Activated naive CD4-positive, alpha-beta T cell treated with anti-CD3 and anti-CD28 coated beads, Interleukin-2, amount 50 U/mL, for 16 hours (primary cell): ENCODE results near the gene TP63.

Experiments used
- DNase-seq: peaks from one replicate; pipeline ENCODE4 v3.0.0-alpha.2; 2020

The TP63 gene

DNA sequence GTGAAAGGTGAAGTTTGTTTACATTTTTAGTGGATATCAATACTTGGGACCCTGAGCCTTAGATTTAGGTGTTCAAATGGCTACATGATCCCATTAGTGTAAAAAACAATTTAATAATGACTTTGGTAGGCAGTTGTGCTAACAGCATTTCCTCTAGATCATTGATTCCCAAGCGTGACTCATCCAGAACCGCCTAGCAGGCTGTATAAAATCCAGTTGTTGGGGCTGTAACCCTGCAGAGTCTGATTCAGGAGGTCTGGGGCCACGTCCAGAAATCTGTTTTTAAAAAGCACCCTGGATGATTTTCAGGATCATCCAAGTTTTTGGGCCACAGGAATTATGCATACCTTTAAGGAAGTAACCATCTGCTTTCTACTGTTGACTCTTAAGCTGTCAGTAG is 156.4 kb downstream of the TP63 start:
- DNase-seq = no peak

DNA sequence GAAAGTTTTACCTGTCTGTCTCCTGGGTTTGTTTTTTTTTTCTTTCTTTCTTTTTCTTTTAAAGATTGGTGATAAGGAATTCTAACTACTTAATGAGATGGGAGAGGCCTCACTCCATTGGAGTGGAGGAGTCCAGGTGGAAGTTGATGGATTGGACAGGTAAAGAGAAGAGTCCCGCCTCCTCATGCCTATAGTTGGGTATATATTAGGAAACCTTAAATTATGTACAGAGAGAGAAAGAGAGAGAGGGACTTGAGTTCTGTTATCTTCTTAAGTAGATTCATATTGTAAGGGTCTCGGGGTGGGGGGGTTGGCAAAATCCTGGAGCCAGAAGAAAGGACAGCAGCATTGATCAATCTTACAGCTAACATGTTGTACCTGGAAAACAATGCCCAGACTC is 158.2 kb downstream of the TP63 start:
- DNase-seq = no peak

DNA sequence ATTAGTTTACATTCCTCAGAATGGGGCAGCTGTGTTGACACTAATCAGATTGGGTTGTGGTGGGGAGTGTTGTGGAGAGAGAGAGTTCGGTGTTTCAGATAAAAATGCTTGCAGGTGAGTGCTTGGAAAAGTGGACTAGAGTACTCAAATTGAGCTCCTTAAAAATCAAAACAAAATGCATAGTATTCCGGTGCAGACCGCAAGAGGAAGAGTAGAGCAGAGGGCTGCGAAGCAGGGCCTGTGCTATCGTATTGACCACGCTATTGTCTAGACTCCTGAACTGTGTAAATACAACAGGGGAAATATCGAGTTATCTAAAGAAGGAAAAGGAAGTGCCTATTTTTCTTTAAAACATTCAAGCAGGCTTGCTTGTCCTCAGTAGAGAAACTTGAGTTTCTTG is 159.5 kb downstream of the TP63 start:
- DNase-seq = no peak

GRCh38 chr3:189792046-189792929 is 161.1 kb downstream of the TP63 start:
- no peak for DNase-seq

- no peak for DNase-seq
These were observed 163.3 kb downstream of the TP63 start for GRCh38 chr3:189794518-189794917.

DNA sequence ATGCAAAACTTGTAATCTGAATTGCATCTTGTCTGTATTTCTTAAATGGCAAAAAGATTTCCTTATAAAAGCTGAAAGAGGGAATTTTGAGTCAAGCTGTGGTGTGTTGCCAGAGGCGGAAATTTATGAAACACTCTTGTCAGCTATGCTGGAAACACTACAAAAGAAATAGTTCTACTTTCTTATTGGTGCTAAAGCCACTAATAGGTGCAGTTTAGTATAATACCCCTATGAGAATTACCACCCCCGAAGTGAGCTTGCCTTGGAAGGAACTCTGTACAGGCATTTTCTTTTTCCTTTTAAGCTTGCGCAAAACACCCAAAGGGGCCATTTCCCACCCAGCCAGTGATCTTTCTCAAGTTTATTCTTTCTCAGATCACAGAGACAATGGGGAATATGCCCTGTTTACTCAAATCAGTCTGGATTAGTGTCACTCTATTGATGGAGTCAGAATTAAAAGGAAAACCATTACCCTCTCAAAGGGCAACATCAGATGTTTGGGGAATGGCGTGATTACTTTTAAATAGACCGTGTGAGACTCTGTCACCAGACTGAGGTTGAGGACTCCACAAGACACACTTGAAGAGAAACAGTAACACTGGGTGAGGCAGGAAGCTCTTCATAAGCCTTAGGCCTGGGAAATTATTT is 166.0 kb downstream of the TP63 start:
- no peak for DNase-seq

- no peak for DNase-seq
These were observed 168.2 kb downstream of the TP63 start for GRCh38 chr3:189799366-189799765.

GRCh38 chr3:189800436-189800835 is 169.2 kb downstream of the TP63 start:
- DNase-seq = no peak

DNA sequence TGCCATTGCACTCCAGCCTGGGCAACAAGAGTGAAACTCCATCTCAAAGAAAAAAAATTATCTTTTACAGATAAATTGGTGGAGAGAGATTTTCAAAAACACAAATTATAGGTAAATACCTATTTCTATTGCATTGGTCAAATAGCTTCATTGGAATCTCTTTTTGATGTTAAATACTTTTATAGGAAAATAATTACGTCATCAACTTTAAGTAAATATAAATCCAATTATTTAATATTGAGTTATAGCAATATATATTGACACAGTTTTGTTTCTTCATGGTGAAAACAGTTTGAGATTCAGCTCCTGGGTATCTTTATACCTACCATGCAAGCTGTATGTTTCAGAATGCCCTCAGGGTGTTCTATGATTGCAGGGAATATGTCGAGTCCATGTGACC is 172.1 kb downstream of the TP63 start:
- no peak for DNase-seq

DNA sequence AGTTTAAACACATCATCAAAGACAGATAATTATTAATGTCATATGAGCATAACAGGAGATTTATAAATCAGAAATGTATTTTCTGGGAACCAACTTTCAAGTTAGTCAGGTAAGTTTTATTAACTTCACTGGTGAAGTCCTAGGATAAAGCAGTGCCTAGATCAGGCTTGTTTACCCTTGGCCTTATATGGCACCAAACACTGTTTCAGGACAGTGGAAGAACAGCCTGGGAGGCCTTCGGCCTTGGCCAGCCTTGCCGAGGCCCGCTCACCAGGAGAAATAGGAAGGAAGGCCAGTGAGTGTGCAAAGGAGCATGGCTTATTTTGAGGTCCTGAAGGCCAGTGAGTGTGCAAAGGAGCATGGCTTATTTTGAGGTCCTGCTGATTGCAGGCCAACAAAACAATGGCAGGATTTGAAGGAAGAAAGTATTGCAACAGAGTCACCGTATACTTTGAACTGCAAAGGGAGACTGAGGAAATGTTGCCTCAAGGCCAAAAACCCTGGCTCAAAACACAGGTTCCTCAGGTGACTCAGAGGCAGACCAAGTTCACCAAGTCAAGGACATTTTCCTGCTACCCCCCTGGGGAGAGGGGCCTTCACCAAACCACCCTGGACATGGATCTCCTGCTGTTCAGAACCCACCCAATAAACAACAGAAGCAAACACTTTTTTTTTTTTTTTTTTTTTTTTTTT is 174.3 kb downstream of the TP63 start:
- no peak for DNase-seq

DNA sequence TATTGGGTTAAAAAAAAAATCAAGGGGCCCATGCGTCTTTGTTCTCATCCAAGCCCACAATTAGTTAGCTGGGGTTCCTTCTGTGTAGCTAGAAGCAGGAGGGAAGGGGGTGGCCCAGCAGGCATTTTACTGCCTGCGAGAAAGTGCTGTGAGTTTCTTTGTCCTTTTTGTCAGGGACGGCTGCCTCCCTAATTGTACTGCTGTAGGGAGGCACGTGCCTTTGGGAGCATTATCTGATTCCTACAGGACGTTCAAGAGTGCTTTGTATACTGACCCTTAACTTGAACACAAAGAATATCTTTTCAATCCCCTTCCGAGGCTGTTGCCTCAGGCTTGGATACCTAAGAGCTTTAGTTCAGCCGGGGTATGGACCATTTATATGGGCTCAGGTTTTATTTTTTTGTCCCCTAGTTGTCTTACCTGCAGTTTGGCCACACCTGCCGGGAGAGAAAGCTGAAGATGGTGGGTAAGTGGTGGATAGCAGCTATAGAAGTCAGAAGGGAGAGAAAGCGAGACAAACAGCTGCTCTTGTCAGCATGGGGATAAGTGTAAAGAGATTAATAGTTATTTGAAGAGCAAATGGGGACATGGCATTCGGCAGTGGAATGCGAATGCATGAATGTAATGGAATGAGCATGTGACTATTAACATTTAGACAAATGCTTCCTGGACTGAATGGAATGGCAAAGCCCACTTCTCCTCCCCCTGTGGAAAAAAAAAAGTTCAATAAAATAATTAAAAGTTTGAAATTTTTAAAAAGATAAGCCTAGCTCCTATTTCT is 175.2 kb downstream of the TP63 start:
- DNase-seq = no peak

DNA sequence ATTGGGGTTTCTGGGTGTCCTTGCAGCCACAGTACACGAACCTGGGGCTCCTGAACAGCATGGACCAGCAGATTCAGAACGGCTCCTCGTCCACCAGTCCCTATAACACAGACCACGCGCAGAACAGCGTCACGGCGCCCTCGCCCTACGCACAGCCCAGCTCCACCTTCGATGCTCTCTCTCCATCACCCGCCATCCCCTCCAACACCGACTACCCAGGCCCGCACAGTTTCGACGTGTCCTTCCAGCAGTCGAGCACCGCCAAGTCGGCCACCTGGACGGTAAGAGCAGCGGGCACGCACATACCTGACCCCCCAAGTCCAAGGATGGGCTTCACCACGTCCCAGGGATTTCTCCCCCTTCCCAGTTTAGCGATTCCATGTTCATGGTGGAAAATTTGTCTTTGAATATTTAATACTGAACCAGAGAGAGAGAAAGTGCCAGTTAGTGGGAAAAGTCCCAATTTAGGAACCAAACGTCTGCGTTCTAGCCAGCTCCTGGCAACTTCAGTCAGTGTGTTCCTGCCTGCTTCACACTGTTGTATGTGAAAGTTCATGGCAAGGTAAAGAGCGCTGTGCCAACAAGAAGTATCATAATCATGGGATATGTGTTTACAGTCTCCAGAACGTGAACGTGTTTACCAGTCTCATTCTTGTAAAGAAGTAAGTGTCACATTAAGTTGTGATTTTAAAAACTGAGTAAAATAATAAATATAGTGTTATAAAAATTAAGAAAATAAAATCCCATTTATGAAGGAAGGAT is 177.2 kb downstream of the TP63 start:
- DNase-seq = no peak

GRCh38 chr3:189809583-189809982 is 178.4 kb downstream of the TP63 start:
- DNase-seq = no peak

DNA sequence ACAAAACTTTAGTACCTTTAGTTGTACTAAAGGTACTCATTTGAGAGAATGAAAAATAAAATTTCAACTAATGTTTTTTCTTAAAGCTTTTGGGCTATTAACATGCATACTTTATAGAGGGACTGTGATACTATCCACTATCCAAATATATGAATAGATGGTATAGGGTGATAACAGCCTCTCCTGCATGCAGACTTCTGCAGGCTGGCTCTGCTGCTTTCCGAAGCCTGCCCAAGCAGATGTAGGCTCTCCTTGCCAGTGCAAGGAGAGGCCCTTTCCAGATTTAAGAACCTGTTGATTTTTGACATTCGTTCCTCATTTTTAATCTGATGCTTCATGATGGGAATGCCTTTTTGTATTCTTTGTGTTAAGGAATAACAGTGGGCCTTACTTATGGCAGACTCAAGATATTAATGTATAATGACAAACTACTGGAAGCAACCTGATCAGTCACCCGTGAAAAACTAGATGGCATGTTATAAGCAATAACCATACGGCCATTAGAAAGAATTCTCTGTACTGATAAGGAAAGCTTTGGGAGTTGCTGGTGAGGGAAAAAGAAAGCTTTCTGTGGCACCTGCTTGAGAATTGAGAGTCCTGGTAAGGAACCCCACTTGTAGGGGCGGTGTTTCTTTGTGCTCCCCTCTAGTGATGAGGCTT is 181.7 kb downstream of the TP63 start:
- no peak for DNase-seq

GRCh38 chr3:189813647-189814240 is 182.6 kb downstream of the TP63 start:
- no peak for DNase-seq

DNA sequence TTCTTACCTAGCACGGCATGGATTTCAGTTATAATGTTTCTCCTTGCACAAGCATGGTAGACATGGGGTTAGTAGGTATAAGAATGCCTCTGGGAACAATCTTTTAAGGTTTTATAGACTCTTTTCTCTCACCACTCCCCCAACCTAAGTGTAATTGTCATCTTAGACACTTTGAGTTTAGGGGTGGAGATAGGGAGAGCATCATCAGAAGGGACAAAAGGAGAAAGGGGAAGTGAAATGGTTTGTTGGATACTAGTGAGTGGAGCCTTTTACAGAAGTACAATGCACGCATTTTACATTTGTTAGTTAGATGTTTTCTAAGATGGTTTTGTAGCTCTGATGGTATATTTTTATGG is 189.2 kb downstream of the TP63 start:
- no peak for DNase-seq

- DNase-seq = no peak
These were observed 190.1 kb downstream of the TP63 start for GRCh38 chr3:189821262-189821661.

GRCh38 chr3:189822726-189823125 is 191.5 kb downstream of the TP63 start:
- no peak for DNase-seq

DNA sequence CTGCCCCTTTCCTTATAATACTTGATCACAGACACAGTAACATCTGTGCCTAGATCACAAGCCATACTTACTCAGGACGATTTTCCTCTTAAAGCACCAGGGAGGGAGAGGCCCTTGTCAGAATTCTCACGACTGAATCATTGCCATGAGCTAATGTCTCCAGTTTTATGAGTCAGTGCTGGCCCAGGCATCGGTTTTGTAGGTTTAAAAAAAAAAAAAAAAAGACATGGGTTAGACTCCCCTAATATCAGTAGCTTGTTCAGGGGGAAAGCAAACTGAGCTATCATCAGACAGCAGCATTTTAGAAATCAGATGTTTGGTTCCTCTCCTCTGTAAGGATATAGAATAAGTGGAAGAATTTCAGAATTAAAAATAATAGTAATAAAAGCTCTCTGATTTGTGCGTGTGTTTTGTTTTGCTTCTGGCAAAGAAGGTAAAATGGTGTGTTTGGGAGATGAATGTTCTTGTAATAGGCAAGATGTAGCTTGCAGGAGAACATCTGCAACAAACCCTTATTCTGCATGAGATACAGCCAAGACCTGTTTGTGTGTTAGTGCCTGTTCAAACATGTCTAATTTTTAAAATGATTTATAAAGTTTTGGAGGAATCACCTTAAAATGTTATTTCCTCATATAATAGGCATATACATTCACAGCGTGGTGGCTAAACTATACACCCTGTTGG is 193.6 kb downstream of the TP63 start:
- DNase-seq = no peak

GRCh38 chr3:189826566-189826965 is 195.4 kb downstream of the TP63 start:
- DNase-seq = no peak

DNA sequence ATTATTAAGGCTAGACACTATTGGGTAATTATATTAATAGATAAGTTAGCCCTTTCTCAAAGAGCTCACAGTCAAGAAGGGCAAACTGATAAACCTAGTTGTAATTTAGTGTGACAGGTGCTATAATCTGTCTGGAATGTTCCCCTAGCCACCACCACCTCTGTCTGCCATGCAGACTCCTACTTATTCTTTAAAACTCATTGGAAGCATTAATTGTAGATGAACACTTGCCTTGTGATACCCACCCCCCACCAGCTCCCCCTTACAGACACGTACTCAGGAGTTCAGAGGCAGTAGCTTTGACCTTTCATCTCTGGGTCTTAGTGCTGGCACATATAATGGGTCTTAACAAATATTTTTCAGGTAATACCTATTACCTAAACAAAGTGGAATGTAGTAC is 195.9 kb downstream of the TP63 start:
- no peak for DNase-seq
